ENCODE results near the gene C8A.

C8A gene

GRCh38 chr1:56929492-56929891, 74.9 kb downstream of the C8A start:
- no peak for DNase-seq

GRCh38 chr1:56931211-56931610, 76.6 kb downstream of the C8A start:
- DNase-seq, result no peak

- DNase-seq, result no peak
Measured at GRCh38 chr1:56931686-56932085, 77.1 kb downstream of the C8A start.

- no peak for DNase-seq
Measured at GRCh38 chr1:56933161-56933560, 78.6 kb downstream of the C8A start.

- no peak for DNase-seq
Measured at GRCh38 chr1:56933606-56934005, 79.0 kb downstream of the C8A start.

GRCh38 chr1:56934430-56935060, 79.9 kb downstream of the C8A start:
- no peak for DNase-seq

- DNase-seq, result no peak
Measured at GRCh38 chr1:56938646-56939045, 84.0 kb downstream of the C8A start.

- DNase-seq, result no peak
Measured at GRCh38 chr1:56939209-56939608, 84.6 kb downstream of the C8A start.

GRCh38 chr1:56940039-56940438, 85.4 kb downstream of the C8A start:
- DNase-seq, result no peak

- DNase-seq, result no peak
Measured at GRCh38 chr1:56948403-56949023, 93.9 kb downstream of the C8A start.

GRCh38 chr1:56952501-56952900, 97.9 kb downstream of the C8A start:
- DNase-seq, result no peak

- DNase-seq, result no peak
Measured at GRCh38 chr1:56953386-56953785, 98.8 kb downstream of the C8A start.

- DNase-seq, result no peak
Measured at GRCh38 chr1:56954664-56955063, 100.1 kb downstream of the C8A start.

- DNase-seq, result no peak
Measured at GRCh38 chr1:56957931-56958330, 103.3 kb downstream of the C8A start.

- no peak for DNase-seq
Measured at GRCh38 chr1:56958526-56958925, 103.9 kb downstream of the C8A start.

GRCh38 chr1:56961426-56961825, 106.8 kb downstream of the C8A start:
- no peak for DNase-seq

- DNase-seq, result no peak
Measured at GRCh38 chr1:56963667-56964066, 109.1 kb downstream of the C8A start.

GRCh38 chr1:56964349-56965017, 109.9 kb downstream of the C8A start:
- DNase-seq, result no peak

- DNase-seq, result no peak
Measured at GRCh38 chr1:56965191-56965590, 110.6 kb downstream of the C8A start.

GRCh38 chr1:56965916-56966697, 111.5 kb downstream of the C8A start, which contains the start of gene C8B:
TSS of gene C8B (minus strand) at chr1:56966015. CDS start at chr1:56965948, 67 bp downstream.
- DNase-seq, result no peak

- no peak for DNase-seq
Measured at GRCh38 chr1:56966698-56966999, 112.1 kb downstream of the C8A start.

- DNase-seq, result no peak
Measured at GRCh38 chr1:56967355-56967754, 112.8 kb downstream of the C8A start.
